HL-60 (cell line): Measurements from ENCODE around the gene MYLIP.

Experiments
- DNase-seq, 2 experiments: peaks; one replicate each; pipeline ENCODE4 v3.0.0-alpha.2; 2010 to 2020; ENCODE audit warnings: low read depth in 1 of 2, low spot score in 1 of 2
- H3K27ac ChIP-seq: fragments of 250-450 bp; sonication (Bioruptor Pico); replicated peaks from 2 replicates; pipeline ENCODE4 v1.5.1; 2020; ENCODE audit warnings: mild to moderate bottlenecking, moderate library complexity
- H3K27me3 ChIP-seq: fragments of 250-450 bp; sonication (Bioruptor Pico); 2 replicates; pipeline ENCODE4 v1.5.1; 2021; ENCODE audit warnings: mild to moderate bottlenecking, moderate library complexity; ENCODE audit not compliant: insufficient read depth, poor library complexity, severe bottlenecking
- H3K4me3 ChIP-seq: replicated peaks from 2 replicates; pipeline ENCODE4 v1.5.1; 2011; ENCODE audit warnings: mild to moderate bottlenecking, control low read depth, low read length; ENCODE audit not compliant: insufficient read depth
- GABPA ChIP-seq: IDR thresholded peaks from 2 replicates; pipeline ENCODE4 v1.6.1; 2012; ENCODE audit warnings: low read depth
- POLR2AphosphoS5 ChIP-seq: IDR thresholded peaks from 2 replicates; pipeline ENCODE4 v1.6.1; 2012; ENCODE audit warnings: low read depth
- REST ChIP-seq: IDR thresholded peaks from 2 replicates; pipeline ENCODE4 v1.6.1; 2012; ENCODE audit warnings: low read depth; ENCODE audit not compliant: insufficient replicate concordance
- SPI1 ChIP-seq: IDR thresholded peaks from 2 replicates; pipeline ENCODE4 v1.6.1; 2012; ENCODE audit warnings: low read depth, mild to moderate bottlenecking, borderline replicate concordance
- long read RNA-seq: library from polyadenylated mRNA; unstranded; transcript quantifications from one replicate; pipeline ENCODE4 v2.0.0, GENCODE V29; 2020
- TF ChIP-seq, protein P1 (sequence below): IDR thresholded peaks from one replicate; pipeline ENCODE4 v1.5.1; 2011; ENCODE audit warnings: low read length, control low read depth, inconsistent platforms; ENCODE audit not compliant: insufficient read depth

The MYLIP gene
- long read RNA-seq, partial matches to known transcripts: 1 of 6 reads
- long read RNA-seq, other reads (novel, unspliced or antisense): 2 of 6 reads

- Histone ChIP-seq H3K27ac (peak within 1 kb of the TSS; percentile 76), H3K4me3 (peak within 1 kb of the TSS; percentile 95), H3K27me3 (no peaks in the 10 kb centered on the region)
- peak; percentile 98 for TF ChIP-seq POLR2AphosphoS5
- no peak for TF ChIP-seq SPI1
- peak; percentile 76 for TF ChIP-seq REST
- TF ChIP-seq, protein P1, sequence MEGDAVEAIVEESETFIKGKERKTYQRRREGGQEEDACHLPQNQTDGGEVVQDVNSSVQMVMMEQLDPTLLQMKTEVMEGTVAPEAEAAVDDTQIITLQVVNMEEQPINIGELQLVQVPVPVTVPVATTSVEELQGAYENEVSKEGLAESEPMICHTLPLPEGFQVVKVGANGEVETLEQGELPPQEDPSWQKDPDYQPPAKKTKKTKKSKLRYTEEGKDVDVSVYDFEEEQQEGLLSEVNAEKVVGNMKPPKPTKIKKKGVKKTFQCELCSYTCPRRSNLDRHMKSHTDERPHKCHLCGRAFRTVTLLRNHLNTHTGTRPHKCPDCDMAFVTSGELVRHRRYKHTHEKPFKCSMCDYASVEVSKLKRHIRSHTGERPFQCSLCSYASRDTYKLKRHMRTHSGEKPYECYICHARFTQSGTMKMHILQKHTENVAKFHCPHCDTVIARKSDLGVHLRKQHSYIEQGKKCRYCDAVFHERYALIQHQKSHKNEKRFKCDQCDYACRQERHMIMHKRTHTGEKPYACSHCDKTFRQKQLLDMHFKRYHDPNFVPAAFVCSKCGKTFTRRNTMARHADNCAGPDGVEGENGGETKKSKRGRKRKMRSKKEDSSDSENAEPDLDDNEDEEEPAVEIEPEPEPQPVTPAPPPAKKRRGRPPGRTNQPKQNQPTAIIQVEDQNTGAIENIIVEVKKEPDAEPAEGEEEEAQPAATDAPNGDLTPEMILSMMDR: peak; percentile 80
- no peak for TF ChIP-seq GABPA
- peak; percentile 86 to 97 for DNase-seq
Observed at GRCh38 chr6:16128759-16129622, at the start of gene MYLIP. MYLIP (plus strand) TSS chr6:16129086; CDS start chr6:16129323, 237 bp downstream.

- no peak for DNase-seq
- no peaks in the 10 kb centered on the region for H3K27me3 ChIP-seq
Observed at GRCh38 chr6:16079354-16079753, 49.5 kb upstream of the MYLIP start.

More at GRCh38 chr6:16079354-16079753, 49.5 kb upstream of the MYLIP start:
- Histone ChIP-seq H3K4me3 (no peak overlapping the region), H3K27ac (no peak overlapping the region)
- TF ChIP-seq SPI1: no peak
- no peak for TF ChIP-seq GABPA
- TF ChIP-seq REST: no peak
- TF ChIP-seq POLR2AphosphoS5: no peak
- TF ChIP-seq, protein P1: no peak
